Activated CD8-positive, alpha-beta memory T cell treated with anti-CD3 and anti-CD28 coated beads for 36 hours (primary cell): Measurements from ENCODE around the gene FAM221B. TPM values are rescaled to one million over a fixed set of nuclear protein-coding genes. Genes with fewer than 3 reads are reported as not detected.

Experiments used
- CTCF ChIA-PET: fragments of 350-600 bp; sonication (Branson Sonifier 250); formaldehyde crosslinking; loops from one replicate; lab custom pipeline; 2021; ENCODE audit warnings: antibody characterized with exemption; lab: Charles Lee
- POLR2A ChIA-PET: fragments of 350-600 bp; sonication (Branson Sonifier 250); formaldehyde crosslinking; loops from one replicate; lab custom pipeline; 2021; ENCODE audit warnings: antibody characterized with exemption; lab: Charles Lee
- total RNA-seq, 2 experiments: library from RNA; stranded (reverse); gene quantifications; one replicate each; pipeline ENCODE4 v1.2.3, GENCODE V29; 2021

FAM221B gene
- total RNA-seq, 2 experiments from 2014 or later: not detected

- CTCF ChIA-PET: interaction anchor here (1.0 kb wide), 1 partner anchor 29 kb away, joined by 3 read pairs; no protein-coding TSS in a partner anchor
- POLR2A ChIA-PET: no interaction called here
Measured at GRCh38 chr9:35852876-35853865, 24.6 kb upstream of the FAM221B start.

GRCh38 chr9:35852267-35852815 is 23.8 kb upstream of the FAM221B start:
- ChIA-PET POLR2A (no interaction called here), CTCF (interaction anchor here (1.0 kb wide), 1 partner anchor 28 kb away, joined by 3 read pairs; no protein-coding TSS in a partner anchor)

- POLR2A ChIA-PET: no interaction called here
- CTCF ChIA-PET: interaction anchor here (1.3 kb wide), 1 partner anchor 11 kb away, joined by 3 read pairs; no protein-coding TSS in a partner anchor
Measured at GRCh38 chr9:35847792-35848572, 19.4 kb upstream of the FAM221B start.

- CTCF ChIA-PET: interaction anchor here (0.9 to 1.1 kb wide), 3 partner anchors 11 to 36 kb away, joined by 3 to 4 read pairs (median 3); no protein-coding TSS in a partner anchor
- POLR2A ChIA-PET: no interaction called here
Measured at GRCh38 chr9:35845824-35846771, 17.6 kb upstream of the FAM221B start.

DNA sequence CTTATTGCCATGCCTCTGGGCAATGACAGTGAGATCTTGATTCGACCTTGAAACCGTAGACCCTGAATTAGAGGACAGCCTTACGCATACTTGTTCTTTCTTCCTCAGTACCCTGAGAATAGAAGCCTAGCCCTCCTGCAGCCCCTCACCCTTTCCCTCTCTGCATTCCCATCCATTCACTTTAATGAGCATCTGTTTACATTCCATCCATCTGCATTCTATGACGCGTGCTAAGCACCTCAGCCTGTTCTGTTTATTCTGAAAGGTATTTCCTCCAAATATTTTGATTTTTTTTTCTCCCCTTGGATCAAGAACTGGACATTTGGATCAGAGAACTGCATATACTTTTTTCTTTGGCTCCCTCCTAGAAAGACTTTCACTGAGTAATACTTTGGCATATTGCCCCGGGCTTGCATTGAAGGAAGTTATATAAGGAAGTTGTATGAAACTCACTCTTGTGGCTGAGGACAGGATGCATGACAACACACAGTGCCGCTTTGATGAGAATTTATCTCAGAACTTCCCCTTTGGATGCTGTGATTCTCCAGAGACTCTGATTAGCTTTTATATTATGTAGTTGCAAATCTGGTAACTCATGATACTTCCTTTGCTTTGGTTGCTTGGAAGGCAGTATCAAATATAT is 16.2 kb upstream of the FAM221B start:
- ChIA-PET CTCF (interaction anchor here (0.9 to 1.2 kb wide), 3 partner anchors 14 to 38 kb away, joined by 3 to 4 read pairs (median 3); no protein-coding TSS in a partner anchor), POLR2A (no interaction called here)

- POLR2A ChIA-PET: no interaction called here
- CTCF ChIA-PET: interaction anchor here (1.1 kb wide), 1 partner anchor 39 kb away, joined by 4 read pairs; no protein-coding TSS in a partner anchor
Measured at GRCh38 chr9:35842795-35843194, 14.3 kb upstream of the FAM221B start.

- POLR2A ChIA-PET: interaction anchor here (0.6 kb wide), 1 partner anchor 162 kb away, joined by 4 read pairs; no protein-coding TSS in a partner anchor
- CTCF ChIA-PET: interaction anchor here (0.6 to 1.1 kb wide), 2 partner anchors 16 to 40 kb away, joined by 3 to 4 read pairs; no protein-coding TSS in a partner anchor
Measured at GRCh38 chr9:35842020-35842745, 13.7 kb upstream of the FAM221B start.

GRCh38 chr9:35841645-35841900 is 13.0 kb upstream of the FAM221B start:
- CTCF ChIA-PET: interaction anchor here (0.6 to 1.1 kb wide), 3 partner anchors 15 to 53 kb away, joined by 3 to 4 read pairs (median 3); no protein-coding TSS in a partner anchor
- POLR2A ChIA-PET: interaction anchor here (0.6 kb wide), 1 partner anchor 161 kb away, joined by 4 read pairs; no protein-coding TSS in a partner anchor

- POLR2A ChIA-PET: interaction anchor here (0.6 kb wide), 1 partner anchor 160 kb away, joined by 4 read pairs; no protein-coding TSS in a partner anchor
- CTCF ChIA-PET: interaction anchor here (0.8 kb wide), 1 partner anchor 52 kb away, joined by 3 read pairs; no protein-coding TSS in a partner anchor
Measured at GRCh38 chr9:35840881-35841644, 12.5 kb upstream of the FAM221B start.

DNA sequence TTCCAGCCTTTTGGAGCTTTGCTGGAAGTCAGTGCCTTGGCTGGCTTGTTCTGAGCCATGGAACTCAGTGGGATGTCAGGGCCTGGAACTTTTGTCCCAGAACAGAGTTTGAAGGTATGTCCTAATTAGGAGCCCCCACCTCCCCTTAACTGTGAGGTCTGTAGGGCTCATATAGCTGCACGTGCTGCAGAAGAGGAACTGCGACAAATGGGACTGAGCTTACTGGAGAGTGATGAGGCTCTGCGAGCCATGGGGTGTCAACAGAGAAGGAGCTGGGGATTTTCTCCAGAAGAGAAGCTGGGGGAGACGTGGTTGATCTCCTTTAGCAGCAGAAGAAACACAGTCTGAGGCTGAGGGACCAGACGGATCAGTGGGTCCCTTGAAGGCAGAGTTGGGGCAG is 11.4 kb upstream of the FAM221B start:
- ChIA-PET POLR2A (no interaction called here), CTCF (no interaction called here)

DNA sequence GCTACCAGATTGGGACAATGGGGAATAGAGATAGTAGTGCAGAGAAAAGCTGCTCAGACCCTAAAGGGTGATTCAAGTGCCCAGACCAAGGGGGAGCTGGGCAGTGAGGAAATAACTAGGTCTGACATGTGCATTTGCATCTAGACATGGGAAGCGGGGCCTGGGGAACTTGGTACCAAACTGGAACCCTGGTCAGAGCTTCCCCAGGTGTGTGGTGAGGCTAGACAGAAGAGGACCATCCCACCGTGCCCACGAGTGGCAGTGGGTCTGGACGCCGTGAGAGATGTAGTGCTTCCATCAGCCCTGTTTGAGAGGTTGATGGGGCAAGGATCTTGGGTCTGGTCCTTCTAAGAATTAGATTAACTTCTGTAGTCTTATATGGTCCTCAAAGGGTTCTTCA is 8.1 kb upstream of the FAM221B start:
- POLR2A ChIA-PET: no interaction called here

DNA sequence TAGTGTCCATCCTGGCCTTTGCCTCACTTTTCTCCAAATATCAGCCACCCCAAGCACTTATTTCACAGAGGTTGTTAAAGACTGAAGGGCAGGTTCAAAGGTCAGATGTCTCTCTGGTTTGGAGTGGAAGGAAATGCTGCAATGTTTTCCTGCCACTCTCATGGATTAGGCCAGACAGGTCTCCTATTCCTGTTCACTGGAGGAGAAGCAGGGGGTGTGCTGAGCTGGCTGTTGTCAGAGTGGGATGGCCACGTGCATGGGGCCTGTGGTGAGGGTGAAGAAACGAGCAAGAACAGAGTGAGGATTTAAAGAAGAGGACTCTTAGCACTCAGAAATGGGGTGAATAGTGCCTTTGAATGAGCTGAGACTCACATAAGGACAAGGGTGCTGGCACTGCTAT is 7.2 kb upstream of the FAM221B start:
- POLR2A ChIA-PET: no interaction called here
- CTCF ChIA-PET: interaction anchor here (1.0 to 1.1 kb wide), 2 partner anchors 45 to 47 kb away, joined by 3 to 4 read pairs; no protein-coding TSS in a partner anchor

More for the DNA sequence above, 8.1 kb upstream of the FAM221B start:
- CTCF ChIA-PET: no interaction called here

DNA sequence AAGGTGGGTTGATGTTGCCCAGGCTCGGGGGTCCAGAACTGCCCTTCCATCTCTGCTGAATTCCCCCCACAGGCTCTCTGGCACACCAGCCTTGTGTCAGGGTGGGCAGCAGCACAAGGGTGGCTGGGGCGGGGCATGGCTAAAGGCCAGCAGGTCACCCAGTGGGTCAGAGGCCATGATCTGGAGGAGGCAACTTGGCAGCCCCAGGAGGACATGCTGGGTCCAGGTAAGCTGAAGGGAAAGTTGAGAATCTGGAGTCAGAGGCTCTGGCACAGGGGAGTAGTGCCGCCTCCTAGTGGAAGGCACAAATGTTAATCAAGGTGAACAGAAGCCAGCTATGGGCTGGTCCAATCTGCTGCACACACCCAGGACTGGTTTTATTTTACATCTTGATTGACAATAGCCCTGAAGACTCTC is 6.7 kb upstream of the FAM221B start:
- ChIA-PET CTCF (interaction anchor here (1.0 to 1.1 kb wide), 2 partner anchors 45 to 47 kb away, joined by 3 to 4 read pairs; no protein-coding TSS in a partner anchor), POLR2A (no interaction called here)

DNA sequence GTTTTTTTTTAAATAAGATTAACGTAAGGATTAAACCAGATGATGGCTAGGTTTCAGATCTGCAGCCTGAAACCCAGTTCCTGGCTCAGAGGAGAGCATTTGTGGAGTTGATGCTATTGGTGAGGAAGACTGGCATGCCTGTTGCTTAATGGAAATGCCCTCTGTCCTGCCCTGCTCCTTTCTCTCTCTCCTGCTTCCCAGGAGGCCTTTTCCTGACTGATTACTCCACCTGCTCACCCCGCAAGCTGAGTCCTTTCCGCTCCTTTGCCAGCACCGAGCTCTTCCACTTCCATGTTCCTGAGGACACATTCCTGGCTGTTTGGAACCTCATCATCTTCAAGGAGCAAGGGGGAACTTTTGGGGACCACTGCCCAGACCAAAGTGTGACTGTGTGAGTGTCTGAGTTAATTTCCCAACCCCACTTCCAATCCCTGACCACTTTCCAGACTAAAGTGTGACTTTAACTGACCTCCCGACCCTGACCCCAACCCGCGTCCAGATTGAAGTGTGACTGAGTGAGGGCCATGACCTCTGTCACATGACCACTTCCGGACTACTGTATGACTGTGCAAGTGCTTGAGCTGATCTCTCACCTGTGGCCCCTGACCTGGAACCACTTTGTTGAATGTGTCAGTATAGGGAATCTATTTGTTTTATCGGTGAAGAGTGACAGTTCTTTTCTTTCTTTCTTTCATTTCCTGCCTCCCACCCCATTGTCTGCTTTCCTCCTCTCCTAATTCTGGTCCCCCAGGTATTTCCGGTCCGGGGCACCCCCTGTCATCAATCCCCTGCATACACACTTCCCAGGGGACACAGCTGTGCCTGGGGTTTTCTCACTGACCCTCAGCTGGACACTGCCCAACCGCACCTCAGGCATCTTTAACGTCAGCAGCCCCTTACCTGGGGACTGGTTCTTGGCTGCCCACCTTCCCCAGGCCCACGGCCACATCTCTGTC is 6.0 kb upstream of the FAM221B start:
- POLR2A ChIA-PET: no interaction called here
- CTCF ChIA-PET: interaction anchor here (1.1 kb wide), 1 partner anchor 48 kb away, joined by 4 read pairs; no protein-coding TSS in a partner anchor

DNA sequence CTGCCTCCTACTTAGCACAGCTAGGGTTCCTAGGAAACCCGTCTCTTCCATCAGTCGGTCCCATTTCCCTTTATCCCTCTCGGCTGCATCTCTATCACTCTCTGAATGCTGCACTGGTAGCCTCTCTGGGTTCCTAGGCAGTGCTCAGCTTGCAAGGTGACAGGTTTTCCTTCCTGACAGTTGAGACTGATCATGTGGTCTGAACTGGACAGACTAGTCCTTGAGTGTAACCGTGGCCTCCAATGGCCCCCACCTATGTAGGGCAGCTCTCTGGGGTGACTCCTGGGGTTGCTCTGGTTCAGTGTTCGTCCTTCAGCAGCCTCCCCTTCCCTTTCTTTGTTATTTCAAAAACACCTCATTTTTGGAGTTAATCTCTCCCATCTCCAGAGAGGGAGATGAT is 4.3 kb upstream of the FAM221B start:
- ChIA-PET CTCF (interaction anchor here (1.0 kb wide), 1 partner anchor 42 kb away, joined by 3 read pairs; no protein-coding TSS in a partner anchor), POLR2A (no interaction called here)
